Caco-2 (cell line): ENCODE results near the gene LAPTM5. TPM values are rescaled to one million over a fixed set of nuclear protein-coding genes. Genes with fewer than 3 reads are reported as not detected.

ENCODE experiments used
- BruUV-seq: library from RNA; stranded (reverse); fragments of 400-500 nt; replicated peaks from 2 replicates; lab custom pipeline; 2021; lab: Mats Ljungman, UMichigan
- CTCF ChIA-PET: fragments of 300-600 bp; sonication (Branson Sonifier 250); formaldehyde crosslinking; loops from one replicate; lab custom pipeline; 2022; ENCODE audit warnings: antibody characterized with exemption; lab: Charles Lee
- POLR2A ChIA-PET: fragments of 300-600 bp; sonication (Branson Sonifier 250); formaldehyde crosslinking; loops from one replicate; lab custom pipeline; 2022; ENCODE audit warnings: antibody characterized with exemption; lab: Charles Lee
- DNase-seq, 2 experiments: peaks; one replicate each; pipeline versions ENCODE4 v3.0.0 to v3.0.0-alpha.2; 2020 to 2022
- H3K27me3 ChIP-seq: replicated peaks from 2 replicates; pipeline ENCODE4 v1.6.0; 2011; ENCODE audit warnings: low read length; ENCODE audit not compliant: control insufficient read depth, insufficient read depth
- H3K36me3 ChIP-seq: 2 replicates; pipeline ENCODE4 v1.5.1; 2011; ENCODE audit warnings: low read length; ENCODE audit not compliant: control insufficient read depth, insufficient read depth
- H3K4me1 ChIP-seq: fragments of 250-450 bp; sonication (Bioruptor Pico); 2 replicates; pipeline ENCODE4 v1.5.1; 2020; ENCODE audit warnings: mild to moderate bottlenecking
- H3K4me3 ChIP-seq: 2 replicates; pipeline ENCODE4 v1.5.1; 2011; ENCODE audit warnings: low read depth, mild to moderate bottlenecking, control low read depth, low read length
- H3K9me3 ChIP-seq: fragments of 250-450 bp; sonication (Bioruptor Pico); 2 replicates; pipeline ENCODE4 v1.5.1; 2020; ENCODE audit warnings: mild to moderate bottlenecking, moderate library complexity
- H3K27ac Mint-ChIP-seq: one replicate; pipeline ENCODE4 v1.8.0; 2022; ENCODE audit warnings: mixed read lengths; ENCODE audit not compliant: unreplicated experiment
- H3K27me3 Mint-ChIP-seq: one replicate; pipeline ENCODE4 v1.8.0; 2022; ENCODE audit warnings: mixed read lengths; ENCODE audit not compliant: insufficient read depth, unreplicated experiment
- H3K36me3 Mint-ChIP-seq: one replicate; pipeline ENCODE4 v1.8.0; 2022; ENCODE audit warnings: mild to moderate bottlenecking, mixed read lengths; ENCODE audit not compliant: insufficient read depth, unreplicated experiment
- H3K4me1 Mint-ChIP-seq: one replicate; pipeline ENCODE4 v1.8.0; 2022; ENCODE audit warnings: low read depth, mixed read lengths; ENCODE audit not compliant: unreplicated experiment
- H3K4me3 Mint-ChIP-seq: one replicate; pipeline ENCODE4 v1.8.0; 2022; ENCODE audit warnings: mild to moderate bottlenecking, moderate library complexity, mixed read lengths; ENCODE audit not compliant: unreplicated experiment
- H3K9me3 Mint-ChIP-seq: one replicate; pipeline ENCODE4 v1.8.0; 2022; ENCODE audit warnings: mixed read lengths; ENCODE audit not compliant: unreplicated experiment
- intact Hi-C: fragments of 100-400 bp; cut with micrococcal nuclease; formaldehyde crosslinking; loops from one replicate; pipeline ENCODE4 v1.10.0; 2022; ENCODE audit not compliant: unreplicated experiment
- total RNA-seq: library from RNA; stranded (reverse); gene quantifications from 2 replicates; pipeline ENCODE4 v1.2.3, GENCODE V29; 2022
- TF ChIP-seq, protein P1 (sequence below), 2 experiments: fragments of 200-600 bp in 1 of 2; IDR thresholded peaks; 1 replicate in 1 of 2; 2 replicates in 1 of 2; pipeline versions ENCODE4 v1.5.1 to v1.8.0; 2011 to 2022; ENCODE audit warnings: antibody characterized with exemption in 1 of 2, control low read depth in 1 of 2, inconsistent platforms in 1 of 2, low read depth in 1 of 2, low read length in 1 of 2, mild to moderate bottlenecking in 1 of 2, moderate library complexity in 1 of 2; ENCODE audit not compliant: insufficient read depth in 1 of 2, severe bottlenecking in 1 of 2, unreplicated experiment in 1 of 2

The LAPTM5 gene
- total RNA-seq, 1 experiment from 2014 or later: not detected

- CTCF ChIA-PET: no interaction called here
Measured at GRCh38 chr1:30752651-30752908, 5.0 kb downstream of the LAPTM5 start.

DNA sequence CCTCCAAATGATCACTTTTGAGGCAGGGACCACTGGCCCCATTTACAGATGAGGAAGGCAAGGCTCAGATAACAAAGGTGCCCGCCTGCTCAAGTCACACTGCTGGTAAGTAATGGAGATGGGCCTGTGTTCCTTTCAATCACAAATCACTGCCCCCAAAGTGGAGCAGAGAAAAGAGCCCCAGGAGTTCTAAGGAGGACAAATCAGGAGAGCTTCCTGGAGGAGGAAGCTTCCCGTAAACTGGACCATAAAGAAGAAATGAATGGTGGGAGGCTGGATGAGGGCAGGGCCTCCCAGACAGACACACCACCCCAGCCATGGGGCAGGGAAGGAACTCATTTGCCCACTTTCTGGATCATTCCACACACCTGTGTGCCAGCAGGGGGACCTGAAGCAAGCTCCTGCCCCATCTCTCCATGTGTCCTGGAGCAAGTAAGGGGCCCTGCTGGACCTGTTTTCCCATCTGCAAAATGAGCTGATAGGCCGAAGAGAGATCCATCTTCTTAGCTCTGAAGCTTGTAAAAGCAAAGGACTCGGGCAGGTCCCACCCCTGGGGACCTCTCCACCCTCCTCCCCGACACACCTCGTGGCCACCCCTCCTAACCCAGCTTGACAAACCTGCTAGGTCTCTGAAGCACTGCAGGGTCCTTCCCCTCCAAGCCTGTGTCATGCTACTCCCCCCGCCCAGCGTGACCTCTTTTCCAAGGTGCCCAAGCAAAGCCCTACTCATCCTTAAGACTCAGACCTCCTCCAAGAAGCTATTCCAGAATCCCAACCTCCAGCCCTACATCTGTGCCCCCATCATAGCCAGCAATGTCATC lies 5.5 kb downstream of the LAPTM5 start:
- Mint-ChIP-seq H3K9me3 (no peaks in the 10 kb centered on the region), H3K4me3 (no peak overlapping the region), H3K27me3 (no peaks in the 10 kb centered on the region), H3K36me3 (no peaks in the 10 kb centered on the region), H3K27ac (no peak overlapping the region), H3K4me1 (peaks cover 8% of the 10 kb centered on the region)
- POLR2A ChIA-PET: no interaction called here
- Histone ChIP-seq H3K4me1 (no peaks in the 10 kb centered on the region), H3K27me3 (no peaks in the 10 kb centered on the region), H3K9me3 (no peaks in the 10 kb centered on the region), H3K4me3 (no peak overlapping the region), H3K36me3 (no peaks in the 10 kb centered on the region)
- TF ChIP-seq, protein P1, sequence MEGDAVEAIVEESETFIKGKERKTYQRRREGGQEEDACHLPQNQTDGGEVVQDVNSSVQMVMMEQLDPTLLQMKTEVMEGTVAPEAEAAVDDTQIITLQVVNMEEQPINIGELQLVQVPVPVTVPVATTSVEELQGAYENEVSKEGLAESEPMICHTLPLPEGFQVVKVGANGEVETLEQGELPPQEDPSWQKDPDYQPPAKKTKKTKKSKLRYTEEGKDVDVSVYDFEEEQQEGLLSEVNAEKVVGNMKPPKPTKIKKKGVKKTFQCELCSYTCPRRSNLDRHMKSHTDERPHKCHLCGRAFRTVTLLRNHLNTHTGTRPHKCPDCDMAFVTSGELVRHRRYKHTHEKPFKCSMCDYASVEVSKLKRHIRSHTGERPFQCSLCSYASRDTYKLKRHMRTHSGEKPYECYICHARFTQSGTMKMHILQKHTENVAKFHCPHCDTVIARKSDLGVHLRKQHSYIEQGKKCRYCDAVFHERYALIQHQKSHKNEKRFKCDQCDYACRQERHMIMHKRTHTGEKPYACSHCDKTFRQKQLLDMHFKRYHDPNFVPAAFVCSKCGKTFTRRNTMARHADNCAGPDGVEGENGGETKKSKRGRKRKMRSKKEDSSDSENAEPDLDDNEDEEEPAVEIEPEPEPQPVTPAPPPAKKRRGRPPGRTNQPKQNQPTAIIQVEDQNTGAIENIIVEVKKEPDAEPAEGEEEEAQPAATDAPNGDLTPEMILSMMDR (IDR thresholded peaks at IDR 0.05; ENCODE audit: insufficient read depth in 1 of 2, low read depth in 1 of 2, low read length in 1 of 2, severe bottlenecking in 1 of 2, unreplicated experiment in 1 of 2): no peak
- intact Hi-C loops: no loop called here
- no TSS peak for BruUV-seq
- CTCF ChIA-PET: interaction anchor here (0.7 kb wide), 1 partner anchor 31 kb away, joined by 3 read pairs; no protein-coding TSS in a partner anchor
- DNase-seq: no peak

More at GRCh38 chr1:30752651-30752908, 5.0 kb downstream of the LAPTM5 start:
- Histone ChIP-seq H3K27me3 (no peaks in the 10 kb centered on the region), H3K36me3 (no peaks in the 10 kb centered on the region), H3K9me3 (no peaks in the 10 kb centered on the region), H3K4me1 (no peaks in the 10 kb centered on the region), H3K4me3 (no peak overlapping the region)
- H3K4me1 Mint-ChIP-seq: peaks cover 6% of the 10 kb centered on the region
- TF ChIP-seq, protein P1 (IDR thresholded peaks at IDR 0.05; ENCODE audit: insufficient read depth in 1 of 2, low read depth in 1 of 2, low read length in 1 of 2, severe bottlenecking in 1 of 2, unreplicated experiment in 1 of 2): no peak
- intact Hi-C loops: no loop called here
- H3K27ac Mint-ChIP-seq: no peak overlapping the region
- H3K9me3 Mint-ChIP-seq: no peaks in the 10 kb centered on the region
- POLR2A ChIA-PET: no interaction called here
- DNase-seq: no peak
- no peak overlapping the region for H3K4me3 Mint-ChIP-seq
- no peaks in the 10 kb centered on the region for H3K27me3 Mint-ChIP-seq
- no TSS peak for BruUV-seq
- H3K36me3 Mint-ChIP-seq: no peaks in the 10 kb centered on the region

DNA sequence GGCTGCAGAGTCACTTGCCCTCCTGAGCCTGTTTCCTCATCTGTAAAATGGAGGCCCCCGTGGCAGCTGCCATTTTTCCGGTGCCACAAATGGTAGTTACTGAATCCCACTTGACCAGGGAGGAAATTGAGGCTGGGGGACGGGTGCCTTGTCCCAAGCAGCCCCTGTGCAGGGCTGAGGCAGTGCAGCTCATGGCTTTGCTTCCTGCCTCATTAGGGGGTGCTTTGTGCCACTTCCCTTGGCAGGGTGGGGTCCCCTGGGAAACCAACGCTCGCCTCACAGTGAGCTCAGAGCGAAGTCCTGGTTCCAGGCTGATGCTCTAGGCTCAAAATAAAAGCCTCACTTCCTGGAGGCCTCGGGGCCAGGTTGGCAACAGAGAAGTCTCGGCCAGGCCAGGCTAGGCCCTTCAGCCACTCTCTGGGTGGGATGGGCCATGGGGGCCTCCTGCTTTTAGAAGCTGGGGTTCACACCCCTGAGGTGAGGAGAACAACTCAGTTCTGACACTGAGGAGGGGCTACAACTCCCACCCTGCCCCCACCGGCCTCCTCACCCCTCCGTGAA lies 6.8 kb downstream of the LAPTM5 start:
- H3K36me3 ChIP-seq: no peaks in the 10 kb centered on the region
- no peak overlapping the region for H3K4me3 ChIP-seq
- DNase-seq: no peak
- H3K4me1 Mint-ChIP-seq: peaks cover 17% of the 10 kb centered on the region
- no peaks in the 10 kb centered on the region for H3K9me3 ChIP-seq
- POLR2A ChIA-PET: no interaction called here
- H3K4me1 ChIP-seq: peaks cover 7% of the 10 kb centered on the region
- H3K27me3 Mint-ChIP-seq: no peaks in the 10 kb centered on the region
- CTCF ChIA-PET: no interaction called here
- H3K4me3 Mint-ChIP-seq: no peak overlapping the region
- BruUV-seq: no TSS peak
- no peaks in the 10 kb centered on the region for H3K36me3 Mint-ChIP-seq
- no peaks in the 10 kb centered on the region for H3K9me3 Mint-ChIP-seq
- no peaks in the 10 kb centered on the region for H3K27me3 ChIP-seq
- intact Hi-C loops: no loop called here
- TF ChIP-seq, protein P1 (IDR thresholded peaks at IDR 0.05; ENCODE audit: insufficient read depth in 1 of 2, low read depth in 1 of 2, low read length in 1 of 2, severe bottlenecking in 1 of 2, unreplicated experiment in 1 of 2): no peak
- no peak overlapping the region for H3K27ac Mint-ChIP-seq
